GM12864 (cell line): Measurements from ENCODE around the gene MAD1L1.
"Not testable (repeated sequence)": the region's sequence is repeated elsewhere in the genome, so short reads cannot be mapped to it uniquely, and the experiment has no call there.

Experiments used
- DNase-seq: peaks from one replicate; pipeline ENCODE4 v3.0.0-alpha.2; 2011; ENCODE audit warnings: low read depth
- H3K4me3 ChIP-seq: 2 replicates; pipeline ENCODE4 v1.5.1; 2011; ENCODE audit warnings: mild to moderate bottlenecking, low read depth, low read length, control low read depth
- CTCF ChIP-seq: IDR thresholded peaks from 2 replicates; pipeline ENCODE4 v1.5.1; 2011; ENCODE audit warnings: low read depth, mild to moderate bottlenecking, moderate library complexity, low read length, control low read depth, inconsistent platforms; ENCODE audit errors: missing control alignments

Gene MAD1L1

GRCh38 chr7:1883031-1883761 lies 349.5 kb downstream of the MAD1L1 start:
- DNase-seq = no peak
- H3K4me3 ChIP-seq = no peak overlapping the region
- no peak for TF ChIP-seq CTCF

DNA sequence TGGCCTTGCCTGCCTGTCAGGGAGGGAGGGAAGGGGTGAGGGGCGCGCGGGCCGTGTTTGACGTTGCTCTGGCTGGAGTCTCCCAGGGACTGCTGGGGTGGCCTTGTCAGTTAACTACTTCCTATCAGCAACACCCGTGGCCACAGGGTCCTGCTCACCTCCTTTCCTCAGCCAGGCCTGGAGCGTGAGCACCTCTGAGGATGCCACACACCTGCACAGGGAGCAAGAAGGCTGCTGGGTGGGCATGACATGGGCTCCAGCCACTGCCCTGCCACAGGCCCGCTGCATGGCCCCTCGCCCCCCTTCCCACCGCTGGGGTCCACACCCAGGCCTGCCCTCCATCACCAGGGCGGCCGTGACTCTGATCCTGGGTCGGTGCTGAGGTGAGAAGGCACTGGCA lies 350.3 kb downstream of the MAD1L1 start:
- no peak for TF ChIP-seq CTCF
- no peak overlapping the region for H3K4me3 ChIP-seq
- no peak for DNase-seq

- TF ChIP-seq CTCF = no peak
- DNase-seq = no peak
- H3K4me3 ChIP-seq = no peak overlapping the region
Observed at GRCh38 chr7:1881946-1882345, 350.8 kb downstream of the MAD1L1 start.

- H3K4me3 ChIP-seq, DNase-seq: not testable (repeated sequence)
Observed at GRCh38 chr7:1876641-1877040, 356.1 kb downstream of the MAD1L1 start.

- DNase-seq, H3K4me3 ChIP-seq: not testable (repeated sequence)
Observed at GRCh38 chr7:1875392-1876199, 357.1 kb downstream of the MAD1L1 start.

- H3K4me3 ChIP-seq, DNase-seq: not testable (repeated sequence)
Observed at GRCh38 chr7:1874590-1875391, 358.0 kb downstream of the MAD1L1 start.

DNA sequence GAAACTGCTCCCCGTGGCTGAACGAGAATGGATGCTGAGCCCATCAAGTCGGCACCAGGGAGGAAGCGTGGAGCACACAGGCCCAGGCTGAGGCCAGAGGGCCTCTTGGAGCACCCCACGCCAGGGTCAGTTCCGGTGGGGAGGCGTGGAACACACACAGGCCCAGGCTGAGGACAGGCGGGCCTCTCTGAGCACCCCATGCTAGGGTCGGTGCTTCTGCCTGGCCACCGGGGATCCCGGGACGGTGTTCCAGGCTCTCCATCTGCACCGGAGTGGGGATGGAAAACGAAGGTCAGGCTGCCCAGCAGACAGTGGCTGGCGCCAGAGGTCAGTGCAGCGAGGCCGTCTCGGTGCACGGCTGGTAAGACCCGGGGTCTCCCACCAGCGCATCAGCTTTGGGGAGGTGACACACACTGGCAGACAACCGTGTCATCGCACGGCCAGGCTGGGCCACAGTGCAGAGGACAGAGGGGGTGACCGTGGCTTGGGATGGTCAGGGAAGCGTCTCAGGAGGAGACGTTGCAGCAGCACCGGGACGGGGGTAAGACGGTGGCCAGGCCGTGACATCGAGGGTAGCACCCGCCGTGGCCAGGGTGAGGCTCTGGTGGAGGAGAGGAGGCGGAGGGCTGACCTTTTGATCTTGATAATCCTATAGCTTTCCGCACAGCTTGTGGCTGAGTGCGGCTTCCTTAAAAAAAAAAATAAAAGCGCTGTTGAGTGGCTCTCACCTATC lies 358.7 kb downstream of the MAD1L1 start:
- no peak overlapping the region for H3K4me3 ChIP-seq
- DNase-seq = no peak
- no peak for TF ChIP-seq CTCF

- no peak for DNase-seq
- H3K4me3 ChIP-seq = no peak overlapping the region
- TF ChIP-seq CTCF = no peak
Observed at GRCh38 chr7:1873421-1873820, 359.3 kb downstream of the MAD1L1 start.
